SHP77 (cell line): Measurements from ENCODE around the gene ZSWIM6.
A peak's percentile ranks its signal among the peaks of the same experiment; 100 is the strongest.
"Not testable (repeated sequence)": the region's sequence is repeated elsewhere in the genome, so short reads cannot be mapped to it uniquely, and the experiment has no call there.

ENCODE experiments used
- DNase-seq, 2 experiments: peaks; one replicate each; lab custom pipeline; 2025; lab: John Stamatoyannopoulos, UW

ZSWIM6 gene

DNA sequence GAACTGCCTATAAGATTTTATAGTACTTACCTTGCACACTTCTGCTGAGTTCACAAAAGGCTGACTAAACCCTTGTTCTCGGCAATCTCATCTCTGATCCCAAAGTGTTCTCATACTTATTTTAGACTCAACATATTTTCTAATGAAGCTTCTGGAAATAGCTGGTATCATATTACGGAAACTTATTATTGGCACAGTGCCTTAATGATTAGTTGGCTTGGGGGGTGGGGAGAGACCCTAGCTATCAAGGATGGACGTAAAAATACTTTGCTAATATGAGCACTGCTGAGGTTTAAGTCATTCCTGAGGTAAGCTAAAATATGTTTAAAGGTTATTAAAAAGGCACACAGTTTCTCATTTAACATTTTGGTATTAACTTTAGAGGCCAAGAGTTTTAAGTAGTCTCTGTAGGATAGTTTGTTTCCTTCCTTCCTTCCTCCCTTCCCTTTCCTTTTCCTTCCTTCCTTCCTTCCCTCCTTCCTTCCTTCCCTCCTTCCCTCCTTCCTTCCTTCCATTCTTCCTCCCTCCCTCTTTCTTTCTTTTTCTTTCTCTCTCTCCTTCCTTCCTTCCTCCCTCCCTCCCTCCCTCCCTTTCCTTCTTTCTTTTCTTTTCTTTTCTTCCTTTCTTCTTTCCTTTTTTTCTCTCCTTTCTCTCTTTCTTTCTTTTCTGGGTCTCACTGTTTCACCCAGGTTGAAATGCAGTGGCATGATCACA, 31.5 kb downstream of the ZSWIM6 start:
- no peak for DNase-seq

DNA sequence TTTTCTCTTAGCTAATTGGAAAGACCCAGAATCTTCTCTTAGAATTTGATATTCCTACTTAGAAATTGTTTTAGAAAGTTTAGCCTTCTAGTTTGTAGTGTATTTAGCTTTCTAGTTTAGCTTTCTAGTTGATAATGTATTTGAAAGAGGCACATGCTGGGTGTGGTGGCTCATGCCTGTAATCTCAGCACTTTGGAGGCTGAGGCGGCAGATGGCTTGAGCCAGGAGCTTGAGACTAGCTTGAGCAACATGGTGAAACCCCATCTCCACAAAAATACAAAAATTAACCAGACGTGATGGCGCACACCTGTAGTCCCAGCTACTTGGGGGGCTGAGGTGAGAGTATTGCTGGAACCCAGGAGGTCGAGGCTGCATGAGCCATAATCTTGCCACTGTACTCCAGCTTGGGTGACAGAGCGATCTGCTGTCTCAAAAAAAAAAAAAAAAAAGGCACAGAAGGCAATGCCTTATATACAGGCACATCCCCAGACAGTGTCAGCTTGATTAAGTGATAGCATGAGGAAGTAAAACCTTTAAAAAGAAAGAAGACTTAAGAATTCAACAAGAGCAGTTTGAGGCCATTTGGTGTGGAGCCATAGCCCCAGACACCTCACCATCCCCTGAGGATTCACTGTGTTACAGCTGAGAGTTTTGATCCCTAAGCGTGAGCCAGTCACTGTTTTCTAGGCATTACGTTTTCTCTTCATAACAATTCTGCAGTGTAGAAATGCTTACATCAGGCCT, 34.6 kb downstream of the ZSWIM6 start:
- no peak for DNase-seq

DNA sequence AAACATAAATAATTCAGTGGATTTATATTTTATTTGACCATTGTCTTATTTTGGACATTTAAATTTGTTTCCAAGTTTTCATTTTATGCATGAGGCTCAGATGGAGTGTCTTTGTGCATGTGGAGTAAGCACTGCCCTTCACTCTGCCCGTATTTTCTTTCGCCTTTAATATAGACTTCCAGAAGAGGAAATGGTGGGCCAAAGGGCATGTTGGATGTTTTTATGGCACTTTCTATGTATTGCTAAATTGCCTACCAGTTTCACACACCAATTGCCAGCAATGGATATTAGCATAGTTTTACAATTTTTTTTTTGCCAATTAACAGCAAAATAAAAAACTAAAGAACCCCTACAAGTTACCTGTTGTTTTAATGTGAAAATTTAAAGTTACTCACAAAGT, 38.4 kb downstream of the ZSWIM6 start:
- DNase-seq = no peak

DNA sequence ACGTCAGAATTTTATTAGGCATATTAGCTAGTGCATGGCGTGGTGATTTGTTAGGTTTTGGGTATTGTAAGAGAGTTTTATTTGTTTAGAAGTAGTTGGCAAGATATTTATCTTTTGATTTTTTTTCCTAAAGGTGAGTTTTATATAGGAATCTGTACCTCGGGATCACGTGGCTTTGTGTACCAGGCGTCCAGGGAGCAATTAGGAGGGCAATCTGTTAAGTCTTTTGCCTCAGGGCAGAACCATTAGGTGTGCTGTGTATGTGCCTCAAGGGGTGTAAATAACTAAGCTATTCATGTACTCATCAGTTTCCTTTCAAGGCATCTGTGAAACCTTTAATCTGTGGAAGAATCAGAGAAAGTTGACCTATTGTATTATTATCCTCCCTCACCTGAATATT, 39.4 kb downstream of the ZSWIM6 start:
- no peak for DNase-seq

GRCh38 chr5:61379677-61380076, 47.6 kb downstream of the ZSWIM6 start:
- DNase-seq = no peak

DNA sequence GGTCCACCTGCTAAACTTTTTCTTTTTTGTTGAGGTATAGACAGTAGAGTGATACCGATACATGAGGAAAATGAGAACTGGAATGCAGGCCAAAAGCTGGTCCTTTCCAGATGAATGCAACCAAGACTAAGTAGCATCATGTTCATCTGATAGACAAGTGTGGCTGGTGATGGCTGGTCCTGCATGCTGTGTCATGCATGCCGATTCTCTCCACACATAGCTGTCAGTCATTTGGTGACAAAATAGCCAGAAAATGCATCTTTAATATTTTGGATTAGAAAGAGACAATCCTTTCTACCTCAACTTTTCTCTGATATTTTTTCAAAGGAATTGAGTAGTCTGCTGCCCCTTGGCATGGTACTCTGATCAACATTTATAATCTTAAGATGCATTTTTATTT, 49.9 kb downstream of the ZSWIM6 start:
- DNase-seq = no peak

DNA sequence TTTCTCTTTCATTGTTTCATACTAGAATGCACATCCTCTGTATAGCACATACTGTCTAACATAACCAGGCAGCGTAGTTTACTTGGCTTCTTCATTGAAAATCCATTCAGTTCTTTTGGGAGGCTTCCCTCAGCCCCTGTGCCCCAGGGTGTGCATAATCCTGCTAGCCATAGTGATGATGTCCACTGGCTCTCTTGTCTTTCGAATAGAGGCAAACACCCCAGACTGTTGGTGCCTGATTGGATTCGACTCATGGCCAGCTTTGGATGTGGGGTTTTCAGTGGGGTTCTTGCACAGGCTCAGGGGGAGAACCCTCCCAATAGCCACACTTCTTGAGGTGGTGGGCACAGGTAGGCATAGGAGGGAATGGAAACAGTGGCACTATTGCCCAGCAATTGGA, 53.6 kb downstream of the ZSWIM6 start:
- DNase-seq = no peak

GRCh38 chr5:61386045-61386800, 54.2 kb downstream of the ZSWIM6 start:
- peak; percentile 51 to 67 for DNase-seq

- no peak for DNase-seq
Measured at GRCh38 chr5:61389609-61390008, 57.6 kb downstream of the ZSWIM6 start.

GRCh38 chr5:61394078-61394704, 62.1 kb downstream of the ZSWIM6 start:
- DNase-seq = no peak

- no peak for DNase-seq
Measured at GRCh38 chr5:61394793-61395192, 62.7 kb downstream of the ZSWIM6 start.

DNA sequence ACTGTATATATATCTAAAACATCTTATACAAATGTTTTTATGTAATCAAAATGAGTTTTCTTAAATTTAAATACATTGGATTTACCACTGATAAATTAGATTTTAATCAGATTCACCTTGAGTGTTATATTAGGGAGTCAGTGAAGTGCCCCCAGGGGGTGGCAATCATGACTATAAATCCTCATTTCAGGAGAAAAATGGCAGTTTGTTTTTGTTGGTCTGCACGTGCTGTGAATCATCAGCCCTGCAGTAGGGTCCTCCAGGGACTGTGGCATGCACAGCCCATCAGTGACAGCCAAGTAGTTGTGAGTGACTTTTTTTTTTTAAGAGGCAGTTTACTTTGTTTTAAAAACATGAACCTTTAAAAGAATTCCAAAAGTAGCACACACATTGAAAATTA, 65.2 kb downstream of the ZSWIM6 start:
- DNase-seq = no peak

- DNase-seq = no peak
Measured at GRCh38 chr5:61397937-61398336, 65.9 kb downstream of the ZSWIM6 start.

- no peak for DNase-seq
Measured at GRCh38 chr5:61398440-61398839, 66.4 kb downstream of the ZSWIM6 start.

DNA sequence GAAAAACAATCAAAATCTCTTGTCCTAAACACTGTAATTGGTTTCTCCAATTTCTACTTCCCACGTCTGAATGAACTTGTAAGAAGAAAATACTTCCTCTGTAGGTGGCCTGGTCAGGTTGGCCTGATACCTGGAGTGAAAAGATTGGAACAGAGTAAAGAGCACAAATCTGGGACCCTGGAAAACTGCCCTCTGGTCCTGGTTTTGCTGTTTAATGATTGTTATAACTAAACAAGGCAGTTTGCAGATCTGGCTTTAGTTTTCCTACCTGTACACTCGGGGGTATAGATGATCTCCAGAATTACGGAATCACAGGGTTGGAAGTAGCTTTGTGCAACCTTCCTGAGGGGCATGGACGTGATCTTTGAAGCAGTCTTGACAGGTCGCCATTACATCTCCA, 67.6 kb downstream of the ZSWIM6 start:
- no peak for DNase-seq

DNA sequence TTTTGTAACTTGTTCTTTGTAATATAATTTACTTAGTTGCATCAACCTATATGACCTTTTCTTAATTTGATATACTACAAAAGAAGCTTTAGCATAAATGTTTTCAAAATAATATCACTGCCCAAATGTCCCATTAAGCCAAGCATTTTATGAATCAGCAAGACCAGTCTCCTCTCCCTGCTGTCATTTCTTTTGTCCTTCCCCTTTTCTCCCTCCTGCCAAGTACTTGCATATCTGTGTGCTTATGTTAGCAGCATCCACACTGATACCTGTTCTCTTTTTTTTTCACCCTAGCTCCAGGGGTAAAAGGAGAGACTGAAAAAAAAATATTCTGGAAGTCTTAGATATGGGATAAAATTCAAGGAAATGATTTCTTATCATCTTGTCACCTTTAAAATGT, 69.7 kb downstream of the ZSWIM6 start:
- DNase-seq = no peak

DNA sequence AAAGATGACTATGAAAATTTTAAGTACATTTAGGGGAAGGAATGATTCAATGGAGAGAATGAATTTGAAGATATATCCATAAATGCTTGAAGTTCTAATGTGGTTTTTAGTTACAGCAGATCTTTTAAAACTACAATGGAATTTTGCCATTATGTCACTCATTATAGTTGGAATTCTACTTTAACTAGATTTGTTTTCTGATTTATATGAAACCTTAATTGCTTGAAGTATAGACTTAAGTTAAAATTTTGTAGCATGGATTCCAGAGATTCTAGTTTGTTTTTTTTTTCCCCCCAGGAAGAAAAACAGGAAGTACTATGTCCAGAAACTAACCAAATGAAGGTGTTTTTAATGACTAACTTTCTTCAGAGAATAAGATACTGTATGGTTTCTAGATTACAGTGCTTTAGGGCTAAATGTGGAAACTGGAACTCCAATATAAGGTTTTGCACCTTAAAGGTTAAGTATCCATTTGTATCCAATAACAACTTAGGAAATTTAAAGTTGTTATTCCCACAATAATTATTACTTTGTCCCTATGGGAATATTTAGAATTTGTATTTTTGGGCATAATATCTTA, 70.3 kb downstream of the ZSWIM6 start:
- no peak for DNase-seq

GRCh38 chr5:61402970-61403900, 71.2 kb downstream of the ZSWIM6 start:
- no peak for DNase-seq

DNA sequence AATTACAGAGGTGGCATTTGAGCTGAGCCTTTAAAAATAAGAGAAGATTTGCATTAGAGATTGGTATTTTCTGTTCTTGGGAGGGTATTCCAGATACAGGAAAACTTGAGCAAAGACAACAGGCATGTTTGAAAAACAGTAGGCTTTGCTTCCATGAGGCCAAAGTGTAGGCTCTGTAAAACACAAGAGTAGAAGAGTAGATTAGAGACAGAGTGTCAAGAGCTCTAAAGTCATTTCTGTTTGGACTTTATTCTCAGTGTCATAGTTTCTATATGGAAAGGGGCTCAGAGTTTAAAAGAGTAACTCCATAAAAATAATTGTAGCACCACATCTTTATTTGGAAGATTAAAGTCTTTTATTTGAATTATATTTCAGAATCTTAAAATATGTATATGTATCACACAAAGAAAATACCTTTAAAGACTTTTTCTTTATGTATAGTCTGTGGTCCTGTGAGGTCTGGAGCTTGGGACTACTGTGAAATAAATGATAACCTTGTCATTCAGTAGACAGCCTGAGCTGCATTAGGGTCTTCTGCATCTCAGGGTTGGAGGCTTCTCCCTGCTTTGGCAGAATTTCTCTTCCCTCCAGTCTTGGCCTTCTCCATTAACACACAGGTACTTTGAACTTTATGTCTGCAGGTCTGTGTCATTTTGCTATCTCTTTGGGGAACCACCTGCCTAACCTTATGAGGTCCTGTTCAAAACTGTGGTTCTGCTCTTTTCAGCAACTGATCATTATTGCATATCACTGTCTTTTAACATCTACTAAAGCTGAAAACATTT, 73.6 kb downstream of the ZSWIM6 start:
- DNase-seq = no peak

DNA sequence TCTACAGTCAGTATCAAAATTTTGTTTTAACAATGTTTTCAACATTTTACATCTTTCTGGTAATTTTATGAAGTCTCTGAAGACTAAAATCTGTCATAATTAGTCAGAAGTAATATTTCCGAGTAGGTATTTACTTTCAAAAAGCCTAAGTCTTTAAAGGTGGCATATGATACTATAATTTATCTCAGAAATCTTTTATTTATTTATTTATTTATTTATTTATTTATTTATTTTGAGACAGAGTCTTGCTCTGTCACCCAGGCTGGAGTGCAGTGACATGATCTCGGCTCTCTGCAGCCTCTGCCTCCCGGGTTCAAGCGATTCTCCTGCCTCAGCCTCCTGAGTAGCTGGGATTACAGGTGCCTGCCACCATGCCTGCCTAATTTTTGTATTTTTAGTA, 74.4 kb downstream of the ZSWIM6 start:
- DNase-seq = not testable (repeated sequence)
